GM19043 (cell line): ENCODE measurements around the gene LIF.

Experiments
- ATAC-seq: cut with Tn5 transposase; IDR thresholded peaks from one replicate; pipeline ENCODE4 v1.9.1; 2021; ENCODE audit warnings: low read depth; ENCODE audit not compliant: unreplicated experiment

LIF gene

GRCh38 chr22:30195245-30196140 is 51.1 kb downstream of the LIF start:
- ATAC-seq = no peak

DNA sequence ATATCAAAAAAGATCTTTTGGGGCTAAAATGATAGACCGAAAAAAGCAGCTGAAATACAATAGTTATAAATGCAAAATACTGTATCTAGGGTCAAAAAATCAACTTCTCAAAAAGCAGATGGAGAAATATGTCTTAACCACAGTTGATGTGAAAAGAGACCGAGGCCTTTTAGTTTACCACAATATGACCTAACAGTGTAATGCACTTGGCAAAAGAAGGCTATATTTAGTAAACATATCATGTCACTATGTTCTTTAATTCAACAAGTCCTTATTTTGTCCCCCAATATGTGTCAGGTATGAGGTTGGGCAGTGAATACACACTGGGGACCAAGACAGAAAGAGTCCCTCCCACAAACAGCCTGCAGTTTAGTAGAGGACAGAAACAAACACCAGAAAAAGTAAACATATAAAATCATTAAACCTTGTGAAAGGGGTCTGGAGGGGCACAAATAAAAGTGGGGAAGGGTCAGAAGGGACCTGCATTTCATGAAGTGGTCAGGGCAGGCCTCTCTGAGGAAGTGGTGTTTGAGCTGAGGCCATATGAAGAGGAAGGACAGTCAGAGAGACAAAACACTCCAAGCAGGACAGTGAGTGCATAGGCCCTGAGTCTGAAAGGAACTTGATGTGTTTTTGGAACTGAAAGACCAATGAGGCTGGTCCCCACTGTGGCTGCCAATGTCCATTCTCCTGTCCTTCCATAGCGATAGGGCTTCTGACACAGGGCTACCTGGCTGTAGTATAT is 53.4 kb downstream of the LIF start:
- ATAC-seq = no peak

DNA sequence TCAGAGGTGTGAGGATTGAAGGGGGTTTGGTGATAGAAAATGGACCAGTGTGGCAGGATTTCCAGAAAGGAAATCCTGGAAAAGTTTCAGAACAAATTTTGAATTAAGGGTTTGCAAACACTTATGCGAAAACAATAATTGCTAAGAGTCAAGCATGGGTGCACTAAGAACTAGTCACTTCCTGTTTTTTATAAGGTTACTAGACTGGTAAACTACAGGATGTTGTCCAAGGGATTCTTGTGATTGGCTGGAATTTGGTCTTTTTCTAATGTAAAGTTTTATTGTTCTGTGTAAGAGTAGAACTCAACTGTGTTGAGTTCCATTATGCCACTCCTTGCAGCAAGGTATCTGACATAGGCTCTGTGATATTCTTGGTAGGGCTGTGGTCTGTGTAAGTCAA is 54.1 kb downstream of the LIF start:
- ATAC-seq = no peak

GRCh38 chr22:30191040-30191701 is 55.4 kb downstream of the LIF start:
- no peak for ATAC-seq

DNA sequence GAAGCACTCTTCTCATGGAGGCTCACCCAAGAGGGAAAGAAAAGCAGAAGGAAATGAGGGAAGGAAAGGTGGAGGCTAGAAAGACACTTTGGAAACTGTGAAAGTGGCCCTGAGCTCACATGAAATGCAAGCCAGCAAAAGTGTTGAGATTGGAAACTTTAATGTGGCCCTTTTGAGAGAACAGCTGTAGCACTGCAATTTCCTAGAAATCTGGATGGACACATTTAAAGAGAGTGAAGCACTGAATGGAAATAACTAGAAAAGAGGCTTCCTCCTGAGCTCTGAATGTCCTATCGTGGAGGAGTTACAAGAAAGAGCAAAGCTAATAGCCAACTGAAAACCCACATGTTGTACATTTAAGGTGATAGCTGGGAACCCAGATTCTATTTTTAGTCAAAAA is 56.0 kb downstream of the LIF start:
- ATAC-seq = no peak
